GM20431 (cell line): ENCODE results near the gene FTCD.

Source experiments
- in situ Hi-C: fragments of 300-500 bp; cut with MseI, MboI; formaldehyde crosslinking; loops from one replicate; pipeline ENCODE4 v1.15.0; 2020; ENCODE audit warnings: low sequenced_read_pairs; ENCODE audit not compliant: unreplicated experiment

FTCD gene

DNA sequence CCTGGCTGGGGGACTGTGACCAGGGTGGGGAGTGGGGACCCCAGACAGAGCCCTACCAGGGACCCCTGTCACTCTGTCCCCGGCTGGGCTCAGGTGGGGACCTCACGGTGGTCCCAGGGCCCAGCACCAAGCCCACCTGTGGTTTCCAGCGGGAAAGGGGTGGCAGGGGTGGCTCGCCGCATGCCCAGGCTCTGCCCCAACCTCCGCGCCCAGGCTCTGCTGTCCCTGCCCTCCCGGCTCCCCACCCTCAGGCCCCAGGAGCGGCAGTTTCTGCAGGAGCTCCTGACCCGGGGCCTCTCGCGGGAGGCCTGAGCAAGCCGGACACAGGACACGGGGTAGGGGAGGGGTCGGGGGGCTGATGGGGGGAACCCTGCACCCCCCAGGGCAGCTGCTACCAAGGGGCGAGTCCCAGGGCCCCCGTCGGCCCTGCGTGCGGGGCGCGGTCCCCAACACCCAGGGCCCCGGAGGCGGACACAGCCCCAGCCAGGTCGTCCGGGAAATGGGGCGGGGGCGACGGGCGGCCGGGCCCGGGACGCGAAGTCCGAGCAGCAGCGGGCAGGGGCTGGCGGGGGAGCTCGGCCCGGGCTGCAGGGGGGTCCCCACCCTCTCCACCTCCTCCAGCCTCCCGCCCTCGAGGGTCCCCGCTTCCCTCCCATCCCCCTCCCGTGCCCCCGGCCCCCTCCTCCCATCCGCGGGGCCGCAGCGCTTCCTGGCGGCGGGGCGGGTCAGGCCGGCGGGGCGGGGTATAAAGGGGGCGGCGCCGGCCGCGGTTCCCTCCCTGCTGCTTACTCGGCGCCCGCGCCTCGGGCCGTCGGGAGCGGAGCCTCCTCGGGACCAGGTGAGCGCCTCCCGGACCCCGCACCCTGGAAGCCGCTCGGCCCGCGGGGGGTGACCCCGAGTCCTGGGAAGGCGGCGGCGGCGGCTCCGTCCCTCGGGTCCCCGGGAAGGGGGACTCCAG is 57.8 kb downstream of the FTCD start, which contains the start of gene COL6A2:
Gene COL6A2, plus strand, starts transcription at position 777 of the 958 bp plus-strand sequence.
- in situ Hi-C loops = no loop called here

DNA sequence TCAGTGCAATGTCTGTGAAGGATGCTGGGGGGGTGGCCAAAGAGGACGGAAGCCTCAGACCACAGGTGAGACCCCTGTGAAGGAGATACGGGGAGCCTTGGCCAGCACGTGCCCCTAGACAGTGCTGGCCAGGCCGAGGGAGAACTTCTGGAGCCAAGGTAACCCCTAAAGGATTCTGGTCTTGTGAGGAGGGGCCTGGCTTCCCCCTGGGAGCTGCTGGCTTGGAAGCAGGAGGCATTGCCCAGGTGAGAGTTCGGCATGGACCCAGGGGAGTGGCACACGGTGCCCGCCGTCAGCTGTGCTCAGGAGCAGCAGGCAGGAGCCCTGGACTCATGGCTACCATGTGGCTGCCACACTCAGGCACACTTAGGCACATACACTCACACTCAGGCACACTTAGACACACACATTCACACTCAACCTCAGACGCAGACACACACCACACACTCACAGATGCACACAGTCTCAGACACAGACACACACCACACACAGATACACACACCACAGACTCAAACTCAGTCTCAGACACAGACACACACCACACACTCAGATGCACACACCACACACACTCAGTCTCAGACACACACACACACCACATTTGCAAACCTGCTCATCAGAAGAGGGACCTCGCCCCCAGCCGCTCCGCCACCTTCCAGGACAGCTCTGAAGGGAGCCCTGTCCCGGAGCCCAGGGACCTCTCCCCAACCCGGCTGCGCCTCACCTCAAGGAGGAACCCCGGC is 58.6 kb downstream of the FTCD start:
- in situ Hi-C loops = no loop called here

DNA sequence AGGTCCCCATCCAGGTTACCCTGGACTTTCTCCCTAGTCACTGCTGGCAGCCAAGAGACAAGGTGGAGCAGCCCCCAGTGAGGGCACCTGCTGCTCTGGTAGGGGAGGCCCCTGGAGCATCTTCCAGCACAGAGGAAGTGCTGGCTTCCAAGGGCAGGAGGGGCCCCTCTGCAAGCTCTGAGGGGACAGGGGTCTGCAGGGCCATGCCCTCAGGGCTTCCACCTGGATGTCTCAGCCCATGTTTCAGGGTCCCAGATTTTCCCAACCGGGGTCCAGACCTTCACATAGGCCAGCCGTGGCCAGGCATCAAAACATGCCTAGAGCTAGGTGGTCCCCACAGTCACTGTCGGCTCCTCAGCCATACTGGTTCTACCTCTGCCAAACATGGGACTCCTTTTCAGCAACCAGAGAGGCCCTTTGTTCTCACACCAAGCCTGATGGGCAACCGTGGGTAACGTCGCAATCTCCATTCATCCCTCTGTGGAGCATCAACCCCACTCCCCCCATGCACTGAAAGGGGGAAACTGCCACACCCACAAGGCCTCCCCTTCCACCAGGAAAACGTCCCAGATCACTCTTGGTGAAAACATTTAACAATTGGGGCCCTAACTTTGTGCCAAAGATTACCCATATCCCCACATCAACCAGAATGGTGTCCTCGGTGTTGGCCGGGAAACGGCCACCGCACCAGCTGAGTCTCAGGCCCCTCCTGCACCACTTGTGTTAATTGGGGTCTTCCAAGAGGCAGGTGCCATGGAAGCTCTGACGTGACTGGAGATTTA is 59.4 kb downstream of the FTCD start:
- in situ Hi-C loops = no loop called here

DNA sequence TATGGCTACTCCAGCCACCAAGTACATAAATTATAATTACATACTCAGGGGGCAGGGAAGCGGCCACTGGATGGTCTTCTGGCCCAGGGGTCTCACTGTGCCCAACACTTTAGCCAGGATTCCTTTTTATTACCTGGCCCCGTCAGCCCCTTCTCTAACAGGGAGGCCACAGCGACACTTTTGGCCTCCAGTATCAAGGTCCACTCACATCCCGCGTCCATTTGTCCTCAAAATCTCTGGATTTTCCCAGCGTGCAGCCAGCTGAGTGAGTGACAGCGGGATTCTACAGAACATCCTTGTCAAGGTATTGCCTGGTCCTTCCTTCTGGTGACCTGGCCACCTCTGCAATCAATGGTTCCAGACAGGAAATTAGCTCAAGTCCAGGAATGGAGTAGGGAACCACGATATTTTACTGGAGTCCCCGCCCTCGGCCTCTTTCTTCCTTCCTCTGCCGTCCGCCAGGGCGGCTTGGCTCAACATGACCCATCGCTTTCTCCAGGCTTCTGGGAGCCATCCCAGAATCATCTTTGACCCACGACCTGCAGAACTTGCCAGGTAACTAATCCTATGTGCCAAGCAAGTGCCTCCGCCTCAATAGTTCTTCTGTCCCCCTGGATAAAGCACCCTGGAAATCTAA is 60.2 kb downstream of the FTCD start:
- in situ Hi-C loops = no loop called here

DNA sequence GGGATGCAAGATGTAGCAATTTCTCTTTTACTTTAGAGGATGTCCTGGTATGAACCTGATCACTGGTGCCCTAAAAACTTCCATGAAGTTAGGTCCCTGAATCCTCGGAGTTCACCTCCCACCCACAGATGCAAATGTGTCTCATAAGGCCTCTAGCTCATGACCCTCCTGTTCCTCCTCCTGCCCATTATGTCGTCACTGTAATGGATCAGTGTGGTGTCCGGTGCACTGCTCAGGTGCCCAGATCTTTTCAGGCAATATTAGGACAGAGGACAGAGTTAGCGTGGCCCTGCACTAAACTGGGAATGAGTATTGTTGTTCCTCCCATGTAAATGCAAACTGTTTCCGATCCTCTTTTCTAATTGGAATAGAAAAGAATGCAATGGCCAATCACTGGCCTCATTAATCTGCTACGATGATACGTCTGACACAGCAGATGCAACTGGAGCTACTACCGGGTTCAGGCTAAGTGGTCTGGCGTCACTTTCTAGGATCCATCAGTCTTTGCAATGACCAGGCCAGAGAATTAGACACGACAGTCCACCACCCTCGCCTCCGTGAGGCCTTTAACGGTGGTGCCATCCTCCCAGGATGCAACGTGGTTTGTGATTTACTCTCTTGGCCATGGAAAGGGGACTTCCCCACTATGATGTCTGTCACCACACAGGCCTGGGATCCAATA is 60.8 kb downstream of the FTCD start:
- in situ Hi-C loops = no loop called here

DNA sequence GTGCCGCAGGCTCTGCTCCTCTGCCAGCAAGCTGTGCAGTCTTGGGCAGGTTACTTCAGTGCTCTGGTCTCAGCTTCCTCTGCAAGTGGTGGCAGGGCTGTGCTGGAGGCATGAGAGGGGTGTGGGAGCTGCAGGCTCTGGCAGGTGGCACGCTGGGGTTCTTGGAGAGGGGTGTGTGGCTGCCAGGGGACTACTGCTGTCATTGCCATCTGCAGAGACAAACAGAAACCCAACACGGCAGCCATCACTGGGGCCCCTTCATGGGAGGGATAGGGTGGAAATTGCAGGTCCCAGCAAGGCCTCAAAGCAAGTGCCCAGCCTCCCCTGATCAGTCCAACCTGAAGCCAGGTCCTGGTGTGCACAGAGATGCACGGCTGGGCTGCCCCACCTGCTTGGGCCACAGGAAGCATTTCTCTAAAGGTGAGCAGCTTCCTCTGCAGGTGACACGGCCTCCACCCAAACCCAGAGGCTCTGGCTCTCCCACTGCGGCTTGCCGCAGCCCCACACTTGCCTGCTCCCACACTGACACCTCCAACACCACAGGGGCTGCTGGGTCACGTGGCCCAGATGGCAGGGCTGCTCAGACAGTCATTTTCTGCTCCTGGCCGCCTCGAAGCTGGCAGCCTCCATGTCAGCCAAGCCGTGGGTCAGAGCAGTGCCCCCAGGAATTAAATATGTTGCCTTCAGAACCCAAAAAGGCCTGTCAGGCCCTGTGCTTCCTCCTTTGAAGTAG is 61.5 kb downstream of the FTCD start:
- in situ Hi-C loops = no loop called here

DNA sequence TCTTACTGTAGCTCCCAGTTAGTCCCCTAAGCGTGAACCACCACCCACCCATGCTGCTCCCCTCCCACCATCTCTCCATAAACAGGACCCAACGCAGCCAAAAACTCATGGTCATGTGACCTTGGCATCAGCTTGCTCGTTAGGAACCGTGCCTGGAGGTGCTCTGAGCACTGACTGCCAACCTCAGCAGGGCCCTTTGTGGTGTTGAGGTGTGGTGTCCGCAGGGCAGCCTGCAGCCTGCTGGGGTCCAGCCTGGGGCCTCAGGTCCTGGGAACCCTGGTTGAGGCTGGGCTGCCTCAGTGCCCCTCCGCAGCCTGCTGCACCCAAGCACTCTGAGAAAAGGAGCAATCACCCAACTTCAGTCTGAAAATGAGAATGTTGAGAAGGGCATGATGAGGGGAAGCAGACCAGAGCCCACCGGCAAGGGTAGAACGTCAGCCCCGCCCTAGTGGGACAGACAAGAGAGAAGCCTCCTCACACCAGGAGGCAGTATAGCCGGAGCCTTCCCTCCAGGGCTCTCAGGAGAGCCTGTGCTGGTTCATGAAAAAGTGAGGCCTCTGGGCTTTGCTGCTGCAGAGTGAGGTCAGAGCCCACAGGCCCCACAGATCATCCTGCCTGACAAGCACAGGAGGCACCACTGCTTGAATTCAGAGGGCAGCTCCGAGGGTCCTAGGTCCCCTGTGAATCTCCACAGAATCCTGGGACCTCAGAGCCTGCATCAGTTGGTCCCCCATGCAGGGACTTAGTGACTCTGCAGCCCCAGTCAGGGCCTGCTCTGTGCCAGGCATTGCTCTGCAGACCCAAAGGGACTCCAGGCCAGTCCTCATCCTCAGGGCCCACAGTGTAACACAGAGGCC is 62.3 kb downstream of the FTCD start:
- in situ Hi-C loops = no loop called here

DNA sequence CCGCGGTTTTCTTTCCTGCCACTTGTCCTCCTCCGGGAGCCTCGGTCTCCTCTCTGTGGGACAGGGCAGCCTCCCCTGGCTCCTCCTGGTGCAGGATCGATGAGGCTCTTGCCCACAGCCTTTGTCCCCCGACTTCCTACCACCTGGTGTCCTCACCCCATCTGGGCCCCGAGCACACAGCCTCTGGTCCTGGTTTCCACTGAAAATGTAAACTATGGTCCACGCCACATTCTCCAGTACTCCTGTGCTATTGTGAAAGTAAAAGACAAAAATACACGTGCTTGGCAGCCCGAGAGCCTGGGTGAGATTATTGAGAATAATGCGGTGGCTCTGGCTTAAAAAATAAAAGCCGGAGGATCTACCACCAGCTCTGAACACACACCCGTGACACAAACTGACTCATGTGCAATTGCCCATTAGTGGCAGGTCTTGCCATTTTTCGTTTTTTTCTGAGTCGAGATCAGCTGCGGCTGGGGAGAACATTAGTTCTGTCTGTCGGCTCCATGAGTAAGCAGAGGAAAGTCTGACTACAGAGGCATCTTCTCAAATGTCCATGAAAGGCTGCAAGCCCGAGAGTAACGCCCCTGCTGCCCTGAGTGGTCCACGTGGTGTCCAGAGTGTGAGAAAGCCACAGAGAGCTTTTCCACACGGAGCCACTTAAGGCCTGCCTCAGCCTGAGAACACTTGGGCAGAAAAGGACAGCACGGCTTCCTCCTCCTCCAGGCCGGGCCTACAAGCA is 63.2 kb downstream of the FTCD start:
- in situ Hi-C loops = no loop called here

DNA sequence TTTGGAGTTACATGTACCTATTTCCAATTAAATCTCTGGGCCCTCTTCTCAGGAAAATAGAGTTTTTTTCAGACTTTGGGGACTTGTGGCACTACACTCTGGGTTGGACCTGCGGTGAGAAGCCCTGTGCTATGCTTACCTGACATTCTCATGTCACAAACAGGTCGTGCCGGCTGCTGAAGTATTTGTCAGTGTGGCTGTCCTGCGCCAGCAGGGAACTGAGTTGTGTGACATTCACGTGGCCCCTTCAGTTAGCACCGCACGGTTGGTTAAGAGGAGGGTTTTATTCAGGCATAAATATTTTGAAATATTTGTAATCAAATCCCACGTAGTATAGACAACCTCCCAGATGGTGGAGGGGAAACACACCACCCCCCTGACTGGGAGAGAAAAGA is 63.8 kb downstream of the FTCD start:
- in situ Hi-C loops = no loop called here

DNA sequence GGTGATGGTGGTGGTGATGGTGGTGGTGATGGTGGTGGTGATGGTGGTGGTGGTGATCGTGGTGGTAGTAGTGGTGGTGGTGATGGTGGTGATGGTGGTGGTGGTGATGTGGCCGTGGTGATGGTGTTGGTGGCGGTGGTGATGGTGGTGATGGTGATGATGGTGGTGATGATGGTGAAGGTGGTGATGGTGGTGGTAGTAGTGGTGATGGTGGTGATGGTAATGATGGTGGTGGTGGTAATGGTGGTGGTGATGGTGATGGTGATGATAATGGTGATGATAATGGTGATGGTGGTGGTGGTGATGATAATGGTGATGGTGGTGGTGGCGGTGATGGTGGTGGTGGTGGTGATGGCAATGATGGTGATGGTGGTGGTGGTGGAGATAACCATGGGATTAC is 64.3 kb downstream of the FTCD start:
- in situ Hi-C loops = no loop called here

DNA sequence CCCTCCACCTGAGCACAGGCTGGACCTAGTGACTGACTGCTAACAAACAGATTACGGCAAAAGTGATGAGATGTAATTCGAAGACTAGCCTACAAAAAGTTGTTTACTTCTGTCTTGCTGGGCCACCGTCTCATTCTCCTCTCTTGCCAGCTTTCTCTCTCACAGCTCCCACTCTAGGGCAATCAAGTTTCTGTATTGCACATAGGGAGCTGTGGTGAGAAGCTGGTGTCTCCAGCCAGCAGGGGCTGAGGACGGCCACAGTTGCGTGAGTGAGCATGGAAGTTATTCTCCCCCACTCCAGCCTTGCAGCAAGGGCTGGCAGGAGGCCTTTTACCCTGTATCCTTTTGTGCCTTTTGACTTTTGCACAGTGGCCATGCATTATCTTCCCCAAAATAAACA is 66.1 kb downstream of the FTCD start:
- in situ Hi-C loops = no loop called here

DNA sequence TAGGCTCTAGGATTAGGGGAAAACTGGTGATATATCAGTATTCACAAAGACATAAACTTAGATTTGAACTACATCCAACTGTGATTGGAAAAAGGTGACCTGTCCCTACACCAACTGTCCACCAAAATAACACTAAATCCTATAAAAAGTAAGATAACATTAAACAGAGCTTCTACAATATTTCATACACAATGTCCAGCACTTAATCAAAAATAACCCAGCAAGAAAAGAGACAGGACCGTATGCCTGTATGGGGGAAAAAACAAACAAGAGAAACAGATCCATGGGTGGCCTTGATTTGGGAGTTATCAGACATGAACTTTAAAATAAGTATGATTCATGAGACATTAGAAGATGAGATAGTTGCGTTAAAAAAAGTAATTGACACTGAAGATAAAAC is 67.2 kb downstream of the FTCD start:
- in situ Hi-C loops = no loop called here

DNA sequence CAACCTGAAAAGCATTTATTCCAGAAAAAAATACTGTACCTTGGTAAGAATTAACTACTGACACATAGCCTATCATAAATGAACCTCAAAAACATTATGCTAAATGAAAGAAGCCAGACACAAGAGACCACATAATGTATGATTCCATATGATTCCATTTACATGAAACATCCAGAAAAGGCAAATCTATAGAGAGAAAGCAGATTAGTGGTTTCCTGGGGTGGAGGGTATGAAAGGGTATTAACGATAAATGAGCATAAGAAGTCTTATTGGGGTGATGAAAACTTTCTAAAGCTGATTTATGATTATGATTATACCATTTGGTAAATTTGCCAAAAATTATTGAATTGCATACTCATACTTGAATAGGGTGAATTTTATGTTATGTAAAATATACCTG is 67.7 kb downstream of the FTCD start:
- in situ Hi-C loops = no loop called here
